ENCODE results near the gene SFRP5. TPM values are rescaled to one million over a fixed set of nuclear protein-coding genes. Genes with fewer than 3 reads are reported as not detected.

The SFRP5 gene
- total and polyA plus RNA-seq, 2 of the 13 experiments (the other 11 are each of a cell fraction or from before 2014, with no cell fraction given) = 0.32 to 1.7 TPM

GRCh38 chr10:97791824-97792721, 20.3 kb upstream of the SFRP5 start (continued):
- TF ChIP-seq PRDM15 (CRISPR knock-in tag; IDR thresholded peaks at IDR 0.05) (no peak), ZZZ3 (CRISPR knock-in tag; IDR thresholded peaks at IDR 0.05; ENCODE audit: borderline replicate concordance) (no peak), ATF2 (CRISPR knock-in tag; IDR thresholded peaks at IDR 0.05) (no peak), STAT5B (CRISPR knock-in tag; IDR thresholded peaks at IDR 0.05) (no peak), ZFP36L2 (CRISPR knock-in tag; IDR thresholded peaks at IDR 0.05) (no peak), U2AF2 (IDR thresholded peaks at IDR 0.05; ENCODE audit: low read depth, low read length) (no peak), ZNF234 (CRISPR knock-in tag; conservative IDR thresholded peaks at IDR 0.05) (no peak), SOX6 (IDR thresholded peaks at IDR 0.05) (no peak), SOX6 (CRISPR knock-in tag; IDR thresholded peaks at IDR 0.05) (no peak), RBAK (CRISPR knock-in tag; IDR thresholded peaks at IDR 0.05) (no peak), CEBPG (CRISPR knock-in tag; IDR thresholded peaks at IDR 0.05) (no peak), SIN3A (IDR thresholded peaks at IDR 0.05; ENCODE audit: borderline replicate concordance, low read depth, low read length) (no peak)
- TF ChIP-seq, protein P1, sequence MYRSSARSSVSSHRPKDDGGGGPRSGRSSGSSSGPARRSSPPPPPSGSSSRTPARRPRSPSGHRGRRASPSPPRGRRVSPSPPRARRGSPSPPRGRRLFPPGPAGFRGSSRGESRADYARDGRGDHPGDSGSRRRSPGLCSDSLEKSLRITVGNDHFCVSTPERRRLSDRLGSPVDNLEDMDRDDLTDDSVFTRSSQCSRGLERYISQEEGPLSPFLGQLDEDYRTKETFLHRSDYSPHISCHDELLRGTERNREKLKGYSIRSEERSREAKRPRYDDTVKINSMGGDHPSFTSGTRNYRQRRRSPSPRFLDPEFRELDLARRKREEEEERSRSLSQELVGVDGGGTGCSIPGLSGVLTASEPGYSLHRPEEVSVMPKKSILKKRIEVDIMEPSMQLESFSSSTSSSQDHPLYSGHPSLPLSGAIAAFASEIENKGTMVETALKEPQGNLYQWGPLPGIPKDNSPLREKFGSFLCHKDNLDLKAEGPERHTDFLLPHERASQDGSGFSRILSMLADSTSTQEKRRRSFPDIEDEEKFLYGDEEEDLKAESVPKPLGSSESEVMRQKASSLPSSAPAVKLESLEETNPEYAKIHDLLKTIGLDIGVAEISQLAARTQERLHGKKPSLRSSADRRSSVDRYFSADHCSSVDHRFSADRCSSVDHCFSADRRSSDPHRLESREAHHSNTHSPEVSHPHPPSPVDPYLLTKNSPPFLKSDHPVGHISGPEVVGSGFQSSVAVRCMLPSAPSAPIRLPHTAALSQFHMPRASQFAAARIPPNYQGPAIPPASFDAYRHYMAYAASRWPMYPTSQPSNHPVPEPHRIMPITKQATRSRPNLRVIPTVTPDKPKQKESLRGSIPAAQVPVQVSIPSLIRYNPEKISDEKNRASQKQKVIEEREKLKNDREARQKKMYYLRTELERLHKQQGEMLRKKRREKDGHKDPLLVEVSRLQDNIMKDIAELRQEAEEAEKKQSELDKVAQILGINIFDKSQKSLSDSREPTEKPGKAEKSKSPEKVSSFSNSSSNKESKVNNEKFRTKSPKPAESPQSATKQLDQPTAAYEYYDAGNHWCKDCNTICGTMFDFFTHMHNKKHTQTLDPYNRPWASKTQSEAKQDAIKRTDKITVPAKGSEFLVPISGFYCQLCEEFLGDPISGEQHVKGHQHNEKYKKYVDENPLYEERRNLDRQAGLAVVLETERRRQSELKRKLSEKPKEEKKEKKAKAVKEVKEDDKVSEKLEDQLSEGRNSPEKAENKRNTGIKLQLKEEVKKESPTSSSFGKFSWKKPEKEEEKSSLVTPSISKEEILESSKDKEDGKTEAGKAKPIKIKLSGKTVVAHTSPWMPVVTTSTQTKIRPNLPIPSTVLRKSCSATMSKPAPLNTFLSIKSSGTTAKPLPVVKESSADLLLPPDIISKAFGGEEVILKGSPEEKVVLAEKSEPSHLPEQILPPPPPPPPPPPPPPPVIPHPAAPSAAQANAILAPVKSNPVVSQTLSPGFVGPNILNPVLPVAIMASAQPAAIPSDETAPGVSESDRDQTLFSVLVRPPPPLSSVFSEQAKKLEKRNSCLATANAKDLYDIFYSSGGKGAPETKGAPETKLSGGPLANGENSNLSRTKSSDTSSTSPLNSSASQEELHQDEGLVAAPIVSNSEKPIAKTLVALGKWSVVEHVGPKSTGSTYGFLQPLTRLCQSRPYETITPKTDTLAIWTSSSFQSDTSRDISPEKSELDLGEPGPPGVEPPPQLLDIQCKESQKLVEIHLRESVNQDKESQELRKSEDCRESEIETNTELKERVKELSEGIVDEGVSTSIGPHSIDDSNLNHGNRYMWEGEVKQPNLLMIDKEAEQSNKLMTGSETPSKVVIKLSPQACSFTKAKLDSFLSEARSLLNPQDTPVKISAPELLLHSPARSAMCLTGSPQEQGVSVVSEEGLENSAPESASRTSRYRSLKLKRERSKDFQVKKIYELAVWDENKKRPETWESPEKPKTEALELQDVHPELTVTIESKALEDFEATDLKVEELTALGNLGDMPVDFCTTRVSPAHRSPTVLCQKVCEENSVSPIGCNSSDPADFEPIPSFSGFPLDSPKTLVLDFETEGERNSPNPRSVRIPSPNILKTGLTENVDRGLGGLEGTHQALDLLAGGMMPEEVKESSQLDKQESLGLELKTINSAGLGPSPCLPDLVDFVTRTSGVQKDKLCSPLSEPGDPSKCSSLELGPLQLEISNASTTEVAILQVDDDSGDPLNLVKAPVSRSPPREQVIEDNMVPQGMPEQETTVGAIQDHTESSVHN (CRISPR knock-in tag; IDR thresholded peaks at IDR 0.05) = no peak
- TF ChIP-seq, protein P2, sequence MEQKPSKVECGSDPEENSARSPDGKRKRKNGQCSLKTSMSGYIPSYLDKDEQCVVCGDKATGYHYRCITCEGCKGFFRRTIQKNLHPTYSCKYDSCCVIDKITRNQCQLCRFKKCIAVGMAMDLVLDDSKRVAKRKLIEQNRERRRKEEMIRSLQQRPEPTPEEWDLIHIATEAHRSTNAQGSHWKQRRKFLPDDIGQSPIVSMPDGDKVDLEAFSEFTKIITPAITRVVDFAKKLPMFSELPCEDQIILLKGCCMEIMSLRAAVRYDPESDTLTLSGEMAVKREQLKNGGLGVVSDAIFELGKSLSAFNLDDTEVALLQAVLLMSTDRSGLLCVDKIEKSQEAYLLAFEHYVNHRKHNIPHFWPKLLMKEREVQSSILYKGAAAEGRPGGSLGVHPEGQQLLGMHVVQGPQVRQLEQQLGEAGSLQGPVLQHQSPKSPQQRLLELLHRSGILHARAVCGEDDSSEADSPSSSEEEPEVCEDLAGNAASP (CRISPR knock-in tag; IDR thresholded peaks at IDR 0.05; ENCODE audit: borderline replicate concordance) = 0 out of 2 replicates have a peak, but pooled peaks have one; percentile 19
